ENCODE measurements around the gene RYR3. TPM values are rescaled to one million over a fixed set of nuclear protein-coding genes. Genes with fewer than 3 reads are reported as not detected.

The RYR3 gene
- polyA plus RNA-seq, 1 donor (not counting 4 experiments of a cell fraction or from before 2014, with no cell fraction given): 0.04 TPM

GRCh38 chr15:33561967-33562366 lies 251.2 kb downstream of the RYR3 start:
- H3K4me1 ChIP-seq (ENCODE audit: control insufficient read depth, extremely low read depth, insufficient read depth, low read length): no peaks in the 10 kb centered on the region
- H3K36me3 ChIP-seq (ENCODE audit: control insufficient read depth in 2 of 2, extremely low read depth in 1 of 2, insufficient read depth in 2 of 2, low read length in 2 of 2): no peaks in the 10 kb centered on the region
- no peaks in the 10 kb centered on the region for H3K9me1 ChIP-seq (ENCODE audit: control insufficient read depth, extremely low read depth, insufficient read depth, low read length)
- no peaks in the 10 kb centered on the region for H3K79me2 ChIP-seq (ENCODE audit: control insufficient read depth, insufficient read depth, low read length)
- no peak for TF ChIP-seq CTCF (optimal IDR thresholded peaks at IDR 0.05 in 1 of 3, IDR thresholded peaks at IDR 0.05 in 1 of 3, conservative IDR thresholded peaks at IDR 0.05 in 1 of 3; ENCODE audit: extremely low read depth in 1 of 3, insufficient read depth in 2 of 3, low read length in 3 of 3)
- no peak overlapping the region for H2AFZ ChIP-seq (ENCODE audit: control insufficient read depth, low read length)
- H3K4me3 ChIP-seq (ENCODE audit: control insufficient read depth in 2 of 3, extremely low read depth in 1 of 3, insufficient read depth in 2 of 3, low read depth in 1 of 3, low read length in 3 of 3): no peak overlapping the region
- no peak overlapping the region for H3K27ac ChIP-seq (ENCODE audit: control insufficient read depth, insufficient read depth, low read length)
- H3K4me2 ChIP-seq (ENCODE audit: control insufficient read depth, extremely low read depth, insufficient read depth, low read depth, low read length): no peak overlapping the region
- H3K27me3 ChIP-seq (ENCODE audit: control insufficient read depth, extremely low read depth, insufficient read depth, low read length): no peaks in the 10 kb centered on the region
- FAIRE-seq: no peak
- H3K9ac ChIP-seq (ENCODE audit: control insufficient read depth, extremely low read depth, insufficient read depth, low read length): no peak overlapping the region
- DNase-seq (ENCODE audit: low read depth, low spot score): no peak
- H4K20me1 ChIP-seq (ENCODE audit: control insufficient read depth, extremely low read depth, insufficient read depth, low read length): no peaks in the 10 kb centered on the region
- dilution Hi-C loops (cut with MboI; ENCODE audit: extremely low pct_ligation_motif_present, low sequenced_read_pairs): no loop called here
- H3K9me3 ChIP-seq (ENCODE audit: control insufficient read depth, low read depth, low read length): no peaks in the 10 kb centered on the region

GRCh38 chr15:33565094-33565493 lies 254.3 kb downstream of the RYR3 start:
- no peak for TF ChIP-seq EZH2 (IDR thresholded peaks at IDR 0.05; ENCODE audit: low read length)
- TF ChIP-seq CTCF (optimal IDR thresholded peaks at IDR 0.05 in 1 of 3, IDR thresholded peaks at IDR 0.05 in 1 of 3, conservative IDR thresholded peaks at IDR 0.05 in 1 of 3; ENCODE audit: extremely low read depth in 1 of 3, insufficient read depth in 2 of 3, low read length in 3 of 3): no peak
- no peaks in the 10 kb centered on the region for H3K36me3 ChIP-seq (ENCODE audit: control insufficient read depth in 2 of 2, extremely low read depth in 1 of 2, insufficient read depth in 2 of 2, low read length in 2 of 2)
- no peaks in the 10 kb centered on the region for H3K79me2 ChIP-seq (ENCODE audit: control insufficient read depth, insufficient read depth, low read length)
- no peaks in the 10 kb centered on the region for H3K9me3 ChIP-seq (ENCODE audit: control insufficient read depth, low read depth, low read length)
- FAIRE-seq (no peak), DNase-seq (ENCODE audit: low read depth, low spot score) (no peak)
- H3K4me3 ChIP-seq (ENCODE audit: control insufficient read depth in 2 of 3, extremely low read depth in 1 of 3, insufficient read depth in 2 of 3, low read depth in 1 of 3, low read length in 3 of 3): no peak overlapping the region
- H3K9me1 ChIP-seq (ENCODE audit: control insufficient read depth, extremely low read depth, insufficient read depth, low read length): no peaks in the 10 kb centered on the region
- H3K27me3 ChIP-seq (ENCODE audit: control insufficient read depth, extremely low read depth, insufficient read depth, low read length): peaks cover 3% of the 10 kb centered on the region
- H3K9ac ChIP-seq (ENCODE audit: control insufficient read depth, extremely low read depth, insufficient read depth, low read length): no peak overlapping the region
- H3K4me1 ChIP-seq (ENCODE audit: control insufficient read depth, extremely low read depth, insufficient read depth, low read length): no peaks in the 10 kb centered on the region
- H3K4me2 ChIP-seq (ENCODE audit: control insufficient read depth, extremely low read depth, insufficient read depth, low read depth, low read length): no peak overlapping the region
- no peak overlapping the region for H3K27ac ChIP-seq (ENCODE audit: control insufficient read depth, insufficient read depth, low read length)
- H4K20me1 ChIP-seq (ENCODE audit: control insufficient read depth, extremely low read depth, insufficient read depth, low read length): no peaks in the 10 kb centered on the region
- no peak overlapping the region for H2AFZ ChIP-seq (ENCODE audit: control insufficient read depth, low read length)
- dilution Hi-C loops (cut with MboI; ENCODE audit: extremely low pct_ligation_motif_present, low sequenced_read_pairs): no loop called here
